ENCODE data around the gene SYNE3. TPM values are rescaled to one million over a fixed set of nuclear protein-coding genes. Genes with fewer than 3 reads are reported as not detected.

Gene SYNE3
- polyA plus RNA-seq, 1 donor (not counting 4 experiments of a cell fraction or from before 2014, with no cell fraction given): 1.0 TPM

GRCh38 chr14:95530473-95531276 is 14.2 kb upstream of the SYNE3 start:
- H3K4me2 ChIP-seq (ENCODE audit: control insufficient read depth, extremely low read depth, insufficient read depth, low read depth, low read length): no peak overlapping the region
- no peak overlapping the region for H3K4me3 ChIP-seq (ENCODE audit: control insufficient read depth in 2 of 3, extremely low read depth in 1 of 3, insufficient read depth in 2 of 3, low read depth in 1 of 3, low read length in 3 of 3)
- H3K4me1 ChIP-seq (ENCODE audit: control insufficient read depth, extremely low read depth, insufficient read depth, low read length): peaks cover 39% of the 10 kb centered on the region
- H3K27me3 ChIP-seq (ENCODE audit: control insufficient read depth, extremely low read depth, insufficient read depth, low read length): no peaks in the 10 kb centered on the region
- TF ChIP-seq EZH2 (IDR thresholded peaks at IDR 0.05; ENCODE audit: low read length): no peak
- TF ChIP-seq, protein P1, sequence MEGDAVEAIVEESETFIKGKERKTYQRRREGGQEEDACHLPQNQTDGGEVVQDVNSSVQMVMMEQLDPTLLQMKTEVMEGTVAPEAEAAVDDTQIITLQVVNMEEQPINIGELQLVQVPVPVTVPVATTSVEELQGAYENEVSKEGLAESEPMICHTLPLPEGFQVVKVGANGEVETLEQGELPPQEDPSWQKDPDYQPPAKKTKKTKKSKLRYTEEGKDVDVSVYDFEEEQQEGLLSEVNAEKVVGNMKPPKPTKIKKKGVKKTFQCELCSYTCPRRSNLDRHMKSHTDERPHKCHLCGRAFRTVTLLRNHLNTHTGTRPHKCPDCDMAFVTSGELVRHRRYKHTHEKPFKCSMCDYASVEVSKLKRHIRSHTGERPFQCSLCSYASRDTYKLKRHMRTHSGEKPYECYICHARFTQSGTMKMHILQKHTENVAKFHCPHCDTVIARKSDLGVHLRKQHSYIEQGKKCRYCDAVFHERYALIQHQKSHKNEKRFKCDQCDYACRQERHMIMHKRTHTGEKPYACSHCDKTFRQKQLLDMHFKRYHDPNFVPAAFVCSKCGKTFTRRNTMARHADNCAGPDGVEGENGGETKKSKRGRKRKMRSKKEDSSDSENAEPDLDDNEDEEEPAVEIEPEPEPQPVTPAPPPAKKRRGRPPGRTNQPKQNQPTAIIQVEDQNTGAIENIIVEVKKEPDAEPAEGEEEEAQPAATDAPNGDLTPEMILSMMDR (optimal IDR thresholded peaks at IDR 0.05 in 1 of 3, IDR thresholded peaks at IDR 0.05 in 1 of 3, conservative IDR thresholded peaks at IDR 0.05 in 1 of 3; ENCODE audit: extremely low read depth in 1 of 3, insufficient read depth in 2 of 3, low read length in 3 of 3): no peak
- H4K20me1 ChIP-seq (ENCODE audit: control insufficient read depth, extremely low read depth, insufficient read depth, low read length): peaks cover 11% of the 10 kb centered on the region
- H3K27ac ChIP-seq (ENCODE audit: control insufficient read depth, insufficient read depth, low read length): peak overlapping the region; percentile 22
- no peak overlapping the region for H3K9ac ChIP-seq (ENCODE audit: control insufficient read depth, extremely low read depth, insufficient read depth, low read length)
- peaks cover 59% of the 10 kb centered on the region for H3K79me2 ChIP-seq (ENCODE audit: control insufficient read depth, insufficient read depth, low read length)
- H3K36me3 ChIP-seq (ENCODE audit: control insufficient read depth in 2 of 2, extremely low read depth in 1 of 2, insufficient read depth in 2 of 2, low read length in 2 of 2): peaks cover 1 to 6% of the 10 kb centered on the region in 2 experiments
- H2AFZ ChIP-seq (ENCODE audit: control insufficient read depth, low read length): no peak overlapping the region
- FAIRE-seq (no peak), DNase-seq (ENCODE audit: low read depth, low spot score) (no peak)
- dilution Hi-C loops (cut with MboI; ENCODE audit: extremely low pct_ligation_motif_present, low sequenced_read_pairs): no loop called here
- H3K9me3 ChIP-seq (ENCODE audit: control insufficient read depth, low read depth, low read length): no peaks in the 10 kb centered on the region
- peaks cover 2% of the 10 kb centered on the region for H3K9me1 ChIP-seq (ENCODE audit: control insufficient read depth, extremely low read depth, insufficient read depth, low read length)

GRCh38 chr14:95529216-95529615 is 12.8 kb upstream of the SYNE3 start:
- H3K4me3 ChIP-seq (ENCODE audit: control insufficient read depth in 2 of 3, extremely low read depth in 1 of 3, insufficient read depth in 2 of 3, low read depth in 1 of 3, low read length in 3 of 3): no peak overlapping the region
- DNase-seq (ENCODE audit: low read depth, low spot score) (no peak), FAIRE-seq (no peak)
- H3K79me2 ChIP-seq (ENCODE audit: control insufficient read depth, insufficient read depth, low read length): peaks cover 52% of the 10 kb centered on the region
- no peaks in the 10 kb centered on the region for H3K27me3 ChIP-seq (ENCODE audit: control insufficient read depth, extremely low read depth, insufficient read depth, low read length)
- dilution Hi-C loops (cut with MboI; ENCODE audit: extremely low pct_ligation_motif_present, low sequenced_read_pairs): no loop called here
- H3K4me1 ChIP-seq (ENCODE audit: control insufficient read depth, extremely low read depth, insufficient read depth, low read length): peaks cover 47% of the 10 kb centered on the region
- H3K4me2 ChIP-seq (ENCODE audit: control insufficient read depth, extremely low read depth, insufficient read depth, low read depth, low read length): no peak overlapping the region
- peaks cover 1 to 6% of the 10 kb centered on the region in 2 experiments for H3K36me3 ChIP-seq (ENCODE audit: control insufficient read depth in 2 of 2, extremely low read depth in 1 of 2, insufficient read depth in 2 of 2, low read length in 2 of 2)
- TF ChIP-seq, protein P1 (optimal IDR thresholded peaks at IDR 0.05 in 1 of 3, IDR thresholded peaks at IDR 0.05 in 1 of 3, conservative IDR thresholded peaks at IDR 0.05 in 1 of 3; ENCODE audit: extremely low read depth in 1 of 3, insufficient read depth in 2 of 3, low read length in 3 of 3): no peak
- no peak for TF ChIP-seq EZH2 (IDR thresholded peaks at IDR 0.05; ENCODE audit: low read length)
- H2AFZ ChIP-seq (ENCODE audit: control insufficient read depth, low read length): no peak overlapping the region
- H3K9me3 ChIP-seq (ENCODE audit: control insufficient read depth, low read depth, low read length): no peaks in the 10 kb centered on the region
- peaks cover 2% of the 10 kb centered on the region for H3K9me1 ChIP-seq (ENCODE audit: control insufficient read depth, extremely low read depth, insufficient read depth, low read length)
- no peak overlapping the region for H3K9ac ChIP-seq (ENCODE audit: control insufficient read depth, extremely low read depth, insufficient read depth, low read length)
- peaks cover 11% of the 10 kb centered on the region for H4K20me1 ChIP-seq (ENCODE audit: control insufficient read depth, extremely low read depth, insufficient read depth, low read length)
- H3K27ac ChIP-seq (ENCODE audit: control insufficient read depth, insufficient read depth, low read length): no peak overlapping the region
